HG02588 (cell line): ENCODE data around the gene RRAS2.
"Not testable (repeated sequence)": the region's sequence is repeated elsewhere in the genome, so short reads cannot be mapped to it uniquely, and the experiment has no call there.

Source experiments
- ATAC-seq: cut with Tn5 transposase; IDR thresholded peaks from one replicate; pipeline ENCODE4 v1.9.1; 2021; ENCODE audit warnings: mild to moderate bottlenecking, moderate library complexity; ENCODE audit not compliant: unreplicated experiment

RRAS2 gene

GRCh38 chr11:14308897-14309387 is 50.0 kb downstream of the RRAS2 start:
- peak; percentile 44 for ATAC-seq

- peak; percentile 35 for ATAC-seq
These were observed 50.7 kb downstream of the RRAS2 start for GRCh38 chr11:14308114-14308896.

GRCh38 chr11:14306481-14306880 is 52.5 kb downstream of the RRAS2 start:
- ATAC-seq, result no peak

GRCh38 chr11:14305649-14306048 is 53.3 kb downstream of the RRAS2 start:
- no peak for ATAC-seq

- no peak for ATAC-seq
These were observed 54.4 kb downstream of the RRAS2 start for GRCh38 chr11:14304601-14305000.

- peak; percentile 73 for ATAC-seq
These were observed 58.2 kb downstream of the RRAS2 start for GRCh38 chr11:14300661-14301304.

GRCh38 chr11:14299921-14300320 is 59.1 kb downstream of the RRAS2 start:
- ATAC-seq, result no peak

- no peak for ATAC-seq
These were observed 68.6 kb downstream of the RRAS2 start for GRCh38 chr11:14290422-14290821.

GRCh38 chr11:14288189-14288935 is 70.6 kb downstream of the RRAS2 start:
- no peak for ATAC-seq

GRCh38 chr11:14278869-14279268 is 80.1 kb downstream of the RRAS2 start:
- not testable (repeated sequence) for ATAC-seq

- no peak for ATAC-seq
These were observed 83.9 kb downstream of the RRAS2 start for GRCh38 chr11:14275076-14275475.

- ATAC-seq, result no peak
These were observed 85.1 kb downstream of the RRAS2 start for GRCh38 chr11:14273895-14274294.

GRCh38 chr11:14270690-14271542 is 88.1 kb downstream of the RRAS2 start:
- ATAC-seq, result peak; percentile 54

GRCh38 chr11:14269692-14270573 is 89.0 kb downstream of the RRAS2 start:
- ATAC-seq, result peak; percentile 43

- ATAC-seq, result no peak
These were observed 90.9 kb downstream of the RRAS2 start for GRCh38 chr11:14267861-14268635.

- no peak for ATAC-seq
These were observed 92.4 kb downstream of the RRAS2 start for GRCh38 chr11:14266622-14267021.

GRCh38 chr11:14264966-14265365 is 94.0 kb downstream of the RRAS2 start:
- no peak for ATAC-seq

GRCh38 chr11:14262271-14262846 is 96.6 kb downstream of the RRAS2 start:
- no peak for ATAC-seq
